Pancreas (tissue), 10 donors: Measurements from ENCODE around the gene KPTN. TPM values are rescaled to one million over a fixed set of nuclear protein-coding genes. Genes with fewer than 3 reads are reported as not detected.
A peak's percentile ranks its signal among the peaks of the same experiment; 100 is the strongest.

Experiments used
- ATAC-seq, 4 donors: fragments of 200-7000 bp; cut with Tn5 transposase; one replicate each; pipeline versions ENCODE4 v1.8.0 to v1.9.1; 2020; ENCODE audit warnings: mild to moderate bottlenecking in 4 of 4, moderate library complexity in 4 of 4
- DNase-seq, 6 donors: peaks; one replicate each; pipeline ENCODE4 v3.0.0-alpha.2; 2020
- FAIRE-seq: peaks from 2 replicates; lab custom pipeline; 2012; peaks lifted over from hg19 to GRCh38; lab: Jason Lieb, UNC
- H3K27ac ChIP-seq, 4 donors: fragments of 200-600 bp; sonication (generic); 1 replicate in 3 of 4; 2 replicates in 1 of 4; pipeline versions ENCODE4 v1.5.0 to v1.8.0; 2020
- H3K27me3 ChIP-seq, 4 donors: fragments of 200-600 bp; one replicate each; pipeline ENCODE4 v1.8.0; 2021
- H3K36me3 ChIP-seq, 3 donors: fragments of 200-600 bp; sonication (generic) in 1 of 3; one replicate each; pipeline versions ENCODE4 v1.5.0 to v1.8.0; 2020 to 2021
- H3K4me1 ChIP-seq, 3 donors: fragments of 200-600 bp; one replicate each; pipeline ENCODE4 v1.8.0; 2021
- H3K4me3 ChIP-seq, 4 donors: fragments of 200-600 bp; sonication (generic) in 2 of 4; one replicate each; pipeline versions ENCODE4 v1.5.0 to v1.8.0; 2020 to 2021
- H3K9me3 ChIP-seq, 4 donors: fragments of 200-600 bp; one replicate each; pipeline ENCODE4 v1.8.0; 2021
- CTCF ChIP-seq, 4 donors: fragments of 200-600 bp; sonication (generic) in 3 of 4; IDR thresholded peaks; one replicate each; pipeline versions ENCODE4 v1.5.0 to v1.8.0; 2021; ENCODE audit warnings: antibody characterized with exemption in 4 of 4
- WGBS, 2 donors: extraction: QIAGEN DNeasy Blood & Tissue Kit; methylation state at CpG; one replicate each; pipeline ENCODE4 v1.1.7; 2013; 5-methylcytosine and 5-hydroxymethylcytosine counted together
- intact Hi-C, 3 donors: fragments of 100-400 bp; cut with DNase I; formaldehyde crosslinking; loops; one replicate each; pipeline versions ENCODE4 v1.11.1 to v1.14.2; 2022
- polyA plus RNA-seq, 2 donors: library from polyadenylated mRNA; stranded (reverse); fragments of 200-250 nt; gene quantifications; one replicate each; pipeline ENCODE4 v1.2.3, GENCODE V29; 2013
- total RNA-seq, 6 donors: library from RNA; stranded (reverse); fragmentation: NEBNext Ultra II Directional in 4 of 6; extraction: Animal tissue kit (Norgen Biotek cat#: 25700) in 4 of 6; gene quantifications; one replicate each; pipeline versions ENCODE4 v1.2.1 to v1.2.4, GENCODE V29; 2021 to 2023
- donor health status: healthy with polysubstance abuse.
- donor health status: DM: no; HTN: no; CAD: no; lungs with moderate emphysema.
- donor health status: DM: no; HTN: no; CAD: no.
- donor health status: control.
- donor health status: control.
- donor health status: Bipolar disorder and iron deficiency.
- donor health status: DM: yes; HTN: yes; CAD: no.
- donor health status: DM: no; HTN: no; CAD: no.
- donor health status: DM: no; HTN: no; CAD: no.
- donor health status: DM: yes; HTN: yes; CAD: no.

Gene KPTN
- total and polyA plus RNA-seq, 8 donors: 3.0 to 53.3 (median 6.0) TPM

- no peak for FAIRE-seq
- intact Hi-C loops: no loop called here
- Histone ChIP-seq H3K36me3 (no peaks in the 10 kb centered on the region), H3K9me3 (no peaks in the 10 kb centered on the region), H3K27ac (no peak within 1 kb of the TSS), H3K4me1 (peaks cover 0 to 4% (median 0%) of the 10 kb centered on the region in 3 donors), H3K27me3 (no peaks in the 10 kb centered on the region), H3K4me3 (peak within 1 kb of the TSS in 3 of 4 donors; percentile 26 to 56 (median 43))
- WGBS, 2 donors: 3 to 7% methylated on average over 13 to 27 of the region's 29 CpGs
- DNase-seq: peak; percentile 81 to 92 (median 87)
- ATAC-seq: peak; percentile 88 to 94 (median 91)
- TF ChIP-seq CTCF (IDR thresholded peaks at IDR 0.05): no peak
These were observed 12.1 kb downstream of the KPTN start, which contains the start of gene SLC8A2 for GRCh38 chr19:47471733-47472457. Gene SLC8A2 (minus strand): TSS chr19:47471893. CDS start chr19:47466403, 5,490 bp downstream.

- H3K36me3 ChIP-seq: no peaks in the 10 kb centered on the region
- peak overlapping the region in 3 of 4 donors; percentile 26 to 56 (median 43) for H3K4me3 ChIP-seq
- no peaks in the 10 kb centered on the region for H3K9me3 ChIP-seq
- peak; percentile 16 to 40 (median 18) for ATAC-seq
- H3K27ac ChIP-seq: no peak overlapping the region
- no peaks in the 10 kb centered on the region for H3K27me3 ChIP-seq
- intact Hi-C loops: no loop called here
- TF ChIP-seq CTCF (IDR thresholded peaks at IDR 0.05): no peak
- DNase-seq: peak in 1 of 6 donors; percentile 36
- no peak for FAIRE-seq
- 1 to 3% methylated on average over 5 to 16 of the region's 16 CpGs for WGBS, 2 donors
- peaks cover 0 to 4% (median 0%) of the 10 kb centered on the region in 3 donors for H3K4me1 ChIP-seq
These were observed 12.7 kb downstream of the KPTN start for GRCh38 chr19:47471381-47471732.

- Histone ChIP-seq H3K36me3 (no peaks in the 10 kb centered on the region), H3K4me1 (peaks cover 0 to 4% (median 0%) of the 10 kb centered on the region in 3 donors), H3K9me3 (no peaks in the 10 kb centered on the region), H3K4me3 (no peak overlapping the region), H3K27ac (no peak overlapping the region), H3K27me3 (no peaks in the 10 kb centered on the region)
- no peak for FAIRE-seq
- TF ChIP-seq CTCF (IDR thresholded peaks at IDR 0.05): no peak
- DNase-seq: peak in 1 of 6 donors; percentile 40
- 23 to 24% methylated on average over 13 of the region's 13 CpGs for WGBS, 2 donors
- no peak for ATAC-seq
- intact Hi-C loops: no loop called here
These were observed 13.4 kb downstream of the KPTN start for GRCh38 chr19:47470447-47471195.

GRCh38 chr19:47469719-47470118, 14.3 kb downstream of the KPTN start:
- Histone ChIP-seq H3K36me3 (no peaks in the 10 kb centered on the region), H3K27ac (no peak overlapping the region), H3K4me1 (peaks cover 0 to 4% (median 0%) of the 10 kb centered on the region in 3 donors), H3K27me3 (no peaks in the 10 kb centered on the region), H3K4me3 (no peak overlapping the region), H3K9me3 (no peaks in the 10 kb centered on the region)
- TF ChIP-seq CTCF (IDR thresholded peaks at IDR 0.05): no peak
- intact Hi-C loops: no loop called here
- ATAC-seq (peak in 2 of 4 donors; percentile 3 to 4), DNase-seq (peak in 2 of 6 donors; percentile 47 to 58), FAIRE-seq (no peak)
- WGBS, 2 donors: 9 to 14% methylated on average over 12 of the region's 12 CpGs
